ENCODE results near the gene POU2F3. TPM values are rescaled to one million over a fixed set of nuclear protein-coding genes. Genes with fewer than 3 reads are reported as not detected.

Gene POU2F3
- total RNA-seq, 4 donors from 2014 or later = 0.22 TPM; not detected in 3

DNA sequence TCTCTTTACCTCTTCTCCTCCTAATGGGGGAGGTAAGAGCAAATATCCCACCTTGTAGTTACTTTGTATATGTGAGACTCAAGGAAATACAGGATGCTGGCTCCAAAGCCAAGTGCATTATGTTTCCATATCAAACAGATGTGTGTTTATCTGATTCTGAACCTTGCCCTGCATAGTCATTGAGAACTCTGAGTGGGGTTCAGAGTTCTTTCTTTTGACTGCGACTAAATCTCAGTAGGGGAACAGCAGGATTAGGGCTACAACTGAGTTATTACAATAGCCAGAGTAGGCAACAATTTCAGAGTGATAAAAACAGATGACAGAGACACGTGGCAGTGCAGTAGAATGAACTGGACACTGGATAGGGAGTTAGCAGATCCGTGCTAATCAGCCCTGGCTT is 51.0 kb downstream of the POU2F3 start:
- H3K9me3 ChIP-seq = no peaks in the 10 kb centered on the region
- DNase-seq (ENCODE audit: low spot score in 2 of 2) = no peak
- H3K4me3 ChIP-seq = no peak overlapping the region
- WGBS, 2 donors = 38 to 49% methylated on average over 3 of the region's 3 CpGs
- H3K4me1 ChIP-seq = no peaks in the 10 kb centered on the region
- no peak for TF ChIP-seq EP300 (IDR thresholded peaks at IDR 0.05)
- TF ChIP-seq, protein P1, sequence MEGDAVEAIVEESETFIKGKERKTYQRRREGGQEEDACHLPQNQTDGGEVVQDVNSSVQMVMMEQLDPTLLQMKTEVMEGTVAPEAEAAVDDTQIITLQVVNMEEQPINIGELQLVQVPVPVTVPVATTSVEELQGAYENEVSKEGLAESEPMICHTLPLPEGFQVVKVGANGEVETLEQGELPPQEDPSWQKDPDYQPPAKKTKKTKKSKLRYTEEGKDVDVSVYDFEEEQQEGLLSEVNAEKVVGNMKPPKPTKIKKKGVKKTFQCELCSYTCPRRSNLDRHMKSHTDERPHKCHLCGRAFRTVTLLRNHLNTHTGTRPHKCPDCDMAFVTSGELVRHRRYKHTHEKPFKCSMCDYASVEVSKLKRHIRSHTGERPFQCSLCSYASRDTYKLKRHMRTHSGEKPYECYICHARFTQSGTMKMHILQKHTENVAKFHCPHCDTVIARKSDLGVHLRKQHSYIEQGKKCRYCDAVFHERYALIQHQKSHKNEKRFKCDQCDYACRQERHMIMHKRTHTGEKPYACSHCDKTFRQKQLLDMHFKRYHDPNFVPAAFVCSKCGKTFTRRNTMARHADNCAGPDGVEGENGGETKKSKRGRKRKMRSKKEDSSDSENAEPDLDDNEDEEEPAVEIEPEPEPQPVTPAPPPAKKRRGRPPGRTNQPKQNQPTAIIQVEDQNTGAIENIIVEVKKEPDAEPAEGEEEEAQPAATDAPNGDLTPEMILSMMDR (IDR thresholded peaks at IDR 0.05) = no peak
- TF ChIP-seq POLR2A (IDR thresholded peaks at IDR 0.05) = no peak
- H3K36me3 ChIP-seq = no peaks in the 10 kb centered on the region
- H3K27ac ChIP-seq = no peak overlapping the region
- H3K27me3 ChIP-seq = peaks cover 0 to 24% of the 10 kb centered on the region in 2 donors

GRCh38 chr11:120293038-120293800 is 53.3 kb downstream of the POU2F3 start:
- Histone ChIP-seq H3K36me3 (no peaks in the 10 kb centered on the region), H3K27me3 (peaks cover 0 to 26% of the 10 kb centered on the region in 2 donors), H3K4me3 (no peak overlapping the region), H3K9me3 (no peaks in the 10 kb centered on the region), H3K27ac (no peak overlapping the region), H3K4me1 (no peaks in the 10 kb centered on the region)
- TF ChIP-seq, protein P1 (IDR thresholded peaks at IDR 0.05) = no peak
- TF ChIP-seq EP300 (IDR thresholded peaks at IDR 0.05) = no peak
- no peak for TF ChIP-seq POLR2A (IDR thresholded peaks at IDR 0.05)
- 82 to 84% methylated on average over 5 of the region's 5 CpGs for WGBS, 2 donors
- no peak for DNase-seq (ENCODE audit: low spot score in 2 of 2)

DNA sequence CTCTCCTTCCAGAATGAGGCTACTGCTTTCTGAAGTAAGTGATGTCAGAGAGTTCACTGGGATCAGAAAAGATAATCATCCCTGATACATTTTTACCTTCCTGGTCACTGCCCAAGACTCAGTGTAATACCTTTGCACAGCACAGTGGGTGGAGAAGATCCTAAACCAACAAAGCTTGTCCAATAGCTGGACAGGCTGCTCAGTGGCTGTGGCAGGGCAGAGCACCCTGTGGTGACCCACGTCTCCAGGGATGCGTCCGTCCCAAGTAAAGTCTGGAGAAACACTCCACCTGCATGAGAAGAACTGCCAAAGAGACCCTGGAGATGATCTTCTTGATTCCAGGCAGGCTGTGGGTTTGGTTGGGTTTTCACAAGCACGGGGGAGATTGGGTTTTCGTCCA is 54.2 kb downstream of the POU2F3 start:
- H3K4me1 ChIP-seq = no peaks in the 10 kb centered on the region
- TF ChIP-seq, protein P1 (IDR thresholded peaks at IDR 0.05) = no peak
- TF ChIP-seq EP300 (IDR thresholded peaks at IDR 0.05) (no peak), POLR2A (IDR thresholded peaks at IDR 0.05) (no peak)
- no peaks in the 10 kb centered on the region for H3K9me3 ChIP-seq
- no peak overlapping the region for H3K4me3 ChIP-seq
- DNase-seq (ENCODE audit: low spot score in 2 of 2) = no peak
- no peak overlapping the region for H3K27ac ChIP-seq
- no peaks in the 10 kb centered on the region for H3K36me3 ChIP-seq
- H3K27me3 ChIP-seq = peaks cover 0 to 26% of the 10 kb centered on the region in 2 donors
- WGBS, 2 donors = 56 to 66% methylated on average over 5 of the region's 5 CpGs

DNA sequence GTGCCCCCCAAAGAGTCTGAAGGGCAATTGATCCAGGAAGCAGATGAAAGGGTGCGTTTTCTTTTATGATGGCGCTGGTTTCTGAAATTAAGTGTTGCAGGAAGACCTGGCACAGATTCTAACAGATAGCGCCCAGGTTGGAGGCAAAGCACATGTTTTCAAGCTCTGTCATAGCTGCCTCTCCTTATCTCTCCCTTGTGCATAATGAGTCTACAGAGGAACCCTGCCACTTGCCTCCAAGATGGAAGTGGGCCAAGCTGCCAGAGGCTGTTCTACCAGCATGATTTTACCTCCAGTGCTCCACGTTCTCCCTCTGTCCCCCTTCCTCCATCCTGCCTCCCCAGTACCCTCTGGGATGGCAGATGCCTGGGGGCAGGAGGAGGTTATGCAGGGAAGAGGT is 55.2 kb downstream of the POU2F3 start:
- DNase-seq (ENCODE audit: low spot score in 2 of 2) = no peak
- TF ChIP-seq EP300 (IDR thresholded peaks at IDR 0.05) (no peak), POLR2A (IDR thresholded peaks at IDR 0.05) (no peak)
- TF ChIP-seq, protein P1 (IDR thresholded peaks at IDR 0.05) = no peak
- H3K36me3 ChIP-seq = no peaks in the 10 kb centered on the region
- no peak overlapping the region for H3K27ac ChIP-seq
- H3K27me3 ChIP-seq = peaks cover 0 to 26% of the 10 kb centered on the region in 2 donors
- H3K4me1 ChIP-seq = peaks cover 0 to 5% (median 0%) of the 10 kb centered on the region in 4 donors
- no peaks in the 10 kb centered on the region for H3K9me3 ChIP-seq
- H3K4me3 ChIP-seq = no peak overlapping the region
- WGBS, 2 donors = 67 to 79% methylated on average over 4 of the region's 4 CpGs

DNA sequence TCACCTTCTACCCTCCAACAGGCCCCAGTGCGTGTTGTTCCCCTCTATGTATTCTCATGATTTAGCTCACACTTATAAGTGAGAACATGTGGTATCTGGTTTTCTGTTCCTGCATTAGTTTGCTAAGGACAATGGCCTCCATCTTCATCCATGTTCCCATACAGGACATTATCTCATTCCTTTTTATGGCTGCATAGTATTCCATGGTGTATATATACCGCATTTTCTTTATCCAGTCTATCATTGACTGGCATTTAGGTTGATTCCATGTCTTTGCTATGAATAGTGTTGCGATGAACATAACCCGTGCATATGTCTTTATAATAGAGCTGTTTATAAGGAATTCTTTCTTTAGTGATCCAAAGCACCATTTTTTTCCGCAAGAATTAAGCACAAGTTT is 56.6 kb downstream of the POU2F3 start:
- H3K27ac ChIP-seq = no peak overlapping the region
- TF ChIP-seq EP300 (IDR thresholded peaks at IDR 0.05) (no peak), POLR2A (IDR thresholded peaks at IDR 0.05) (no peak)
- TF ChIP-seq, protein P1 (IDR thresholded peaks at IDR 0.05) = no peak
- peaks cover 0 to 13% (median 0%) of the 10 kb centered on the region in 4 donors for H3K4me1 ChIP-seq
- DNase-seq (ENCODE audit: low spot score in 2 of 2) = no peak
- H3K36me3 ChIP-seq = no peaks in the 10 kb centered on the region
- H3K4me3 ChIP-seq = no peak overlapping the region
- H3K27me3 ChIP-seq = peaks cover 0 to 26% of the 10 kb centered on the region in 2 donors
- no peaks in the 10 kb centered on the region for H3K9me3 ChIP-seq
- WGBS, 2 donors = 88 to 95% methylated on average over 5 of the region's 5 CpGs
